HG02798 (cell line): ENCODE results near the gene MARCHF3.

ENCODE experiments used
- ATAC-seq: cut with Tn5 transposase; IDR thresholded peaks from one replicate; pipeline ENCODE4 v1.9.1; 2021; ENCODE audit warnings: mild to moderate bottlenecking; ENCODE audit not compliant: unreplicated experiment, poor library complexity

MARCHF3 gene

GRCh38 chr5:126829098-126829497 lies 201.3 kb downstream of the MARCHF3 start:
- no peak for ATAC-seq

- no peak for ATAC-seq
Measured at GRCh38 chr5:126826619-126827215, 203.6 kb downstream of the MARCHF3 start.

GRCh38 chr5:126819253-126819652 lies 211.1 kb downstream of the MARCHF3 start:
- no peak for ATAC-seq

- ATAC-seq, result no peak
Measured at GRCh38 chr5:126818736-126819135, 211.6 kb downstream of the MARCHF3 start.
